ENCODE data around the gene CTSE. TPM values are rescaled to one million over a fixed set of nuclear protein-coding genes. Genes with fewer than 3 reads are reported as not detected.
A peak's percentile ranks its signal among the peaks of the same experiment; 100 is the strongest.

The CTSE gene
- total RNA-seq (2022) (0.23 and 0.48 TPM in 2 replicates), Bru-seq, nascent RNA (percentile 9 among the genes with signal in this experiment), BruChase-seq, experiment 1, labeled RNA remaining after a 2-hour chase (percentile 12 among the genes with signal in this experiment), BruChase-seq, experiment 2, labeled RNA remaining after a 6-hour chase (percentile 12 among the genes with signal in this experiment)
- long read RNA-seq, partial matches to known transcripts: 0 of 3 reads
- long read RNA-seq, other reads (novel, unspliced or antisense): 0 of 3 reads

DNA sequence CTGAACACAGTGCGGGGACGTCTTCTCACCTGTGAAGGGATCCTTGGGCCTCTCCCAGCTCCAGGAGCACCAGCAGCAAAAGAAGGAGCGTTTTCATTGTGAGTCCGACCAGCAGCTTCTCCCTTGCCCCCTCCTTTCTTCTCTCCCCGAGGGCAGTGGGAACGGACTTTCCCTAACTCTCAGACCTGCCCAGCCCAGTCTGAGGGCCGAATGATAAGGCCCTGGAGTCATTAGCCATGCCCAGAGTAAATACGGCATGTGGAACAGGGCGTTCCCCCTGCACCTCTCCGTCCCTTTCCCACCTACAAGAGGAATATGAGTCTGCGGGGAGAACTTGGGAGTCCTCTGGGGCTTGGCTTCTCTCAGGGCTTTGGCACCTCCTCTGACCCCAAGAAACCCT is at the start of gene CTSE:
Gene CTSE (minus strand): TSS at position 201 of the 400 bp plus-strand sequence. CDS start 104 bp downstream, at position 97.
- no peaks in the 10 kb centered on the region; the same call in 1 of the 2 replicates for H3K9me3 ChIP-seq
- H3K4me1 ChIP-seq: peaks cover 8% of the 10 kb centered on the region; the same call in 1 of the 2 replicates
- Mint-ChIP-seq H3K27me3 (ENCODE audit: insufficient read depth, unreplicated experiment) (peaks cover 4% of the 10 kb centered on the region), H3K4me1 (ENCODE audit: low read depth, unreplicated experiment) (peaks cover 11% of the 10 kb centered on the region), H3K36me3 (ENCODE audit: insufficient read depth, unreplicated experiment) (no peaks in the 10 kb centered on the region), H3K27ac (ENCODE audit: unreplicated experiment) (no peak within 1 kb of the TSS), H3K4me3 (ENCODE audit: unreplicated experiment) (no peak within 1 kb of the TSS), H3K9me3 (ENCODE audit: unreplicated experiment) (no peaks in the 10 kb centered on the region)
- no peak for DNase-seq
- no peaks in the 10 kb centered on the region for H3K27me3 ChIP-seq (replicated peaks; ENCODE audit: control insufficient read depth, insufficient read depth, low read length)
- BruUV-seq (replicated peaks): no TSS peak
- intact Hi-C loops (cut with micrococcal nuclease; ENCODE audit: unreplicated experiment): no loop called here
- H3K4me3 ChIP-seq (ENCODE audit: low read depth, low read length): no peak within 1 kb of the TSS
- H3K36me3 ChIP-seq (ENCODE audit: control insufficient read depth, insufficient read depth, low read length): no peaks in the 10 kb centered on the region
- ChIA-PET CTCF (no interaction called here), POLR2A (no interaction called here)
- TF ChIP-seq, protein P1, sequence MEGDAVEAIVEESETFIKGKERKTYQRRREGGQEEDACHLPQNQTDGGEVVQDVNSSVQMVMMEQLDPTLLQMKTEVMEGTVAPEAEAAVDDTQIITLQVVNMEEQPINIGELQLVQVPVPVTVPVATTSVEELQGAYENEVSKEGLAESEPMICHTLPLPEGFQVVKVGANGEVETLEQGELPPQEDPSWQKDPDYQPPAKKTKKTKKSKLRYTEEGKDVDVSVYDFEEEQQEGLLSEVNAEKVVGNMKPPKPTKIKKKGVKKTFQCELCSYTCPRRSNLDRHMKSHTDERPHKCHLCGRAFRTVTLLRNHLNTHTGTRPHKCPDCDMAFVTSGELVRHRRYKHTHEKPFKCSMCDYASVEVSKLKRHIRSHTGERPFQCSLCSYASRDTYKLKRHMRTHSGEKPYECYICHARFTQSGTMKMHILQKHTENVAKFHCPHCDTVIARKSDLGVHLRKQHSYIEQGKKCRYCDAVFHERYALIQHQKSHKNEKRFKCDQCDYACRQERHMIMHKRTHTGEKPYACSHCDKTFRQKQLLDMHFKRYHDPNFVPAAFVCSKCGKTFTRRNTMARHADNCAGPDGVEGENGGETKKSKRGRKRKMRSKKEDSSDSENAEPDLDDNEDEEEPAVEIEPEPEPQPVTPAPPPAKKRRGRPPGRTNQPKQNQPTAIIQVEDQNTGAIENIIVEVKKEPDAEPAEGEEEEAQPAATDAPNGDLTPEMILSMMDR (IDR thresholded peaks at IDR 0.05; ENCODE audit: insufficient read depth in 1 of 2, low read depth in 1 of 2, low read length in 1 of 2, severe bottlenecking in 1 of 2, unreplicated experiment in 1 of 2): no peak

DNA sequence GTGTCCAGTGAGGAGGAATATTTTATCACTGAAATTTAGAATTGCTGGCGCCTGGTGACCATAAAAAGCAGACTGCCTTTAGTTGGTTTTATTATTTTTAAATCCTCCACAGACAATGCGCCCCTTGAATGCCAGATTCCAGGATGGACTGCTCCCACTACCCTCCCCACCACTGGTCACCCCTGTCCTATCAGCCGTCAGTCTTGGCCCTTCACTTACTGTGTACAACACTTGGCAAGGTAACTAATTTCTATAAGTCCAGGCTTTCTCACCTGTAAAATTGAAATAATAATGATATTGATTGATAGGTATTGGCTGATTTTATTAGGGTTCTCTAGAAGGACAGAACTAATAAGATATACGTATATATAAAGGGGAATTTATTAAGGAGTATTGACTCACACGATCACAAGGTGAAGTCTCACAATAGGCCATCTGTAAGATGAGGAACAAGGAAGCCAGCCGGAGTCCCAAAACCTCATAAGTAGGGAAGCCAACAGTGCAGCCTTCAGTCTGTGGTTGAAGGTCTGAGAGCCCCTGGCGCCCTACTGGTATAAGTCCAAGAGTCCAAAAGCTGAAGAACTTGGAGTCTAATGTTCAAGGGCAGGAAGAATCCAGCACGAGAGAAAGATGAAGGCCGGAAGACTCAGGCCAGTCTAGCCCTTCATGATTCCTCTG is 47.1 kb upstream of the CTSE start:
- ChIA-PET CTCF (interaction anchor here (1.0 kb wide), 1 partner anchor 11 kb away, joined by 3 read pairs; no protein-coding TSS in a partner anchor), POLR2A (no interaction called here)
- Mint-ChIP-seq H3K4me3 (ENCODE audit: unreplicated experiment) (no peak overlapping the region), H3K4me1 (ENCODE audit: low read depth, unreplicated experiment) (no peaks in the 10 kb centered on the region), H3K9me3 (ENCODE audit: unreplicated experiment) (no peaks in the 10 kb centered on the region), H3K27me3 (ENCODE audit: insufficient read depth, unreplicated experiment) (peaks cover 8% of the 10 kb centered on the region), H3K27ac (ENCODE audit: unreplicated experiment) (no peak overlapping the region), H3K36me3 (ENCODE audit: insufficient read depth, unreplicated experiment) (no peaks in the 10 kb centered on the region)
- H3K9me3 ChIP-seq: no peaks in the 10 kb centered on the region
- no TSS peak for BruUV-seq (replicated peaks)
- no peak overlapping the region for H3K4me3 ChIP-seq (ENCODE audit: low read depth, low read length)
- TF ChIP-seq, protein P1 (IDR thresholded peaks at IDR 0.05; ENCODE audit: insufficient read depth in 1 of 2, low read depth in 1 of 2, low read length in 1 of 2, severe bottlenecking in 1 of 2, unreplicated experiment in 1 of 2): no peak
- intact Hi-C loops (cut with micrococcal nuclease; ENCODE audit: unreplicated experiment): no loop called here
- 0 out of 2 replicates have a peak, but pooled peaks cover 6% of the 10 kb centered on the region for H3K4me1 ChIP-seq
- no peak for DNase-seq
- H3K36me3 ChIP-seq (ENCODE audit: control insufficient read depth, insufficient read depth, low read length): no peaks in the 10 kb centered on the region
- H3K27me3 ChIP-seq (replicated peaks; ENCODE audit: control insufficient read depth, insufficient read depth, low read length): no peaks in the 10 kb centered on the region

DNA sequence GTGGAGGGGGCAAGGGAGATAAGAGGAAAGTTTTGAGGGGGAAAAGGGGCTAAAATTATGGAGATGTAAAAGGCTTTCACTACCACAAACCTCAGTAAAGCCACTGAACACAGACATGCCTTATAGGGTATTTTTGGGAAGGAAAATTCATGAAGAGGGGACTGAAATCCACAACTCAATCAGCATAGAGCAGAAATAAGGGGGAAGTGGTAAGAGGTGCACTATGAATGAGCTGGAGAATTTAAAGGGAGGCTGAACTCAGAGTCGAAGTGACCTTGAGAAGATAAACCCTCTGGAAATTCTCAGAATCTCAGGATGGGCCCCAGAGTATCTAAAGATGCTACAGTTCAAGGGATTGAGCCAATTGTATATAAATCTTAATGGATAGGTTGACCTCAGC is 44.6 kb upstream of the CTSE start:
- 0 out of 2 replicates have a peak, but pooled peaks cover 6% of the 10 kb centered on the region for H3K4me1 ChIP-seq
- no peaks in the 10 kb centered on the region for H3K36me3 ChIP-seq (ENCODE audit: control insufficient read depth, insufficient read depth, low read length)
- Mint-ChIP-seq H3K36me3 (ENCODE audit: insufficient read depth, unreplicated experiment) (no peaks in the 10 kb centered on the region), H3K27me3 (ENCODE audit: insufficient read depth, unreplicated experiment) (peaks cover 3% of the 10 kb centered on the region), H3K4me3 (ENCODE audit: unreplicated experiment) (no peak overlapping the region), H3K27ac (ENCODE audit: unreplicated experiment) (no peak overlapping the region), H3K9me3 (ENCODE audit: unreplicated experiment) (peaks cover 1% of the 10 kb centered on the region), H3K4me1 (ENCODE audit: low read depth, unreplicated experiment) (no peaks in the 10 kb centered on the region)
- H3K4me3 ChIP-seq (ENCODE audit: low read depth, low read length): no peak overlapping the region
- TF ChIP-seq, protein P1 (IDR thresholded peaks at IDR 0.05; ENCODE audit: insufficient read depth in 1 of 2, low read depth in 1 of 2, low read length in 1 of 2, severe bottlenecking in 1 of 2, unreplicated experiment in 1 of 2): no peak
- intact Hi-C loops (cut with micrococcal nuclease; ENCODE audit: unreplicated experiment): no loop called here
- no peaks in the 10 kb centered on the region for H3K27me3 ChIP-seq (replicated peaks; ENCODE audit: control insufficient read depth, insufficient read depth, low read length)
- ChIA-PET CTCF (interaction anchor here (0.6 kb wide), 1 partner anchor 62 kb away, joined by 3 read pairs; no protein-coding TSS in a partner anchor), POLR2A (no interaction called here)
- no peaks in the 10 kb centered on the region for H3K9me3 ChIP-seq
- BruUV-seq (replicated peaks): no TSS peak
- no peak for DNase-seq

Data from Caco-2 (cell line).